Fibroblast of lung (primary cell): ENCODE measurements around the gene HAVCR1. TPM values are rescaled to one million over a fixed set of nuclear protein-coding genes. Genes with fewer than 3 reads are reported as not detected.

Experiments
- DNase-seq, 2 donors: peaks; one replicate each; pipeline versions ENCODE4 v3.0.0 to v3.0.0-alpha.2; 2010; ENCODE audit warnings: low read depth in 2 of 2
- H2AFZ ChIP-seq: 2 replicates; pipeline ENCODE4 v1.5.1; 2012; ENCODE audit warnings: low read length, control low read depth, inconsistent platforms
- H3K27ac ChIP-seq: 2 replicates; pipeline ENCODE4 v1.5.1; 2011; ENCODE audit warnings: low read length, control low read depth; ENCODE audit not compliant: insufficient read depth
- H3K27me3 ChIP-seq: 2 replicates; pipeline ENCODE4 v1.5.1; 2011; ENCODE audit warnings: mild to moderate bottlenecking, low read length; ENCODE audit not compliant: control insufficient read depth, insufficient read depth
- H3K36me3 ChIP-seq: 2 replicates; pipeline ENCODE4 v1.5.1; 2011; ENCODE audit warnings: low read length; ENCODE audit not compliant: control insufficient read depth, insufficient read depth
- H3K4me1 ChIP-seq: 2 replicates; pipeline ENCODE4 v1.5.1; 2011; ENCODE audit warnings: low read length; ENCODE audit not compliant: control insufficient read depth, insufficient read depth; ENCODE audit errors: extremely low read depth
- H3K4me2 ChIP-seq: 2 replicates; pipeline ENCODE4 v1.5.1; 2011; ENCODE audit warnings: low read length, control low read depth; ENCODE audit not compliant: insufficient read depth; ENCODE audit errors: extremely low read depth
- H3K4me3 ChIP-seq, 4 experiments: fragments of 200-600 bp in 1 of 4; sonication (generic) in 1 of 4; replicated peaks in 1 of 4; 2 replicates each; pipeline ENCODE4 v1.5.1; 2011 to 2016; ENCODE audit warnings: low read length in 4 of 4, low read depth in 3 of 4, mild to moderate bottlenecking in 3 of 4, control low read depth in 2 of 4, inconsistent platforms in 1 of 4, mixed read lengths in 1 of 4; ENCODE audit not compliant: insufficient read depth in 1 of 4; ENCODE audit errors: control extremely low read depth in 1 of 4
- H3K79me2 ChIP-seq: 2 replicates; pipeline ENCODE4 v1.5.1; 2012; ENCODE audit warnings: mild to moderate bottlenecking, low read length, inconsistent platforms; ENCODE audit not compliant: control insufficient read depth, insufficient read depth
- H3K9ac ChIP-seq: 2 replicates; pipeline ENCODE4 v1.5.1; 2011; ENCODE audit warnings: mild to moderate bottlenecking, low read length, control low read depth; ENCODE audit not compliant: insufficient read depth
- H3K9me3 ChIP-seq: 2 replicates; pipeline ENCODE4 v1.5.1; 2012; ENCODE audit warnings: low read depth, low read length; ENCODE audit not compliant: control insufficient read depth, insufficient read depth
- H4K20me1 ChIP-seq: 2 replicates; pipeline ENCODE4 v1.5.1; 2011; ENCODE audit warnings: low read length; ENCODE audit not compliant: control insufficient read depth, insufficient read depth; ENCODE audit errors: extremely low read depth
- EZH2 ChIP-seq: IDR thresholded peaks from 2 replicates; pipeline ENCODE4 v1.5.1; 2012; ENCODE audit warnings: low read length, control low read depth, mild to moderate bottlenecking; ENCODE audit errors: missing control alignments
- polyA plus RNA-seq, 2 donors: library from polyadenylated mRNA; depleted of rRNA in 1 of 2; stranded (reverse) in 1 of 2; unstranded in 1 of 2; fragments of >200 nt; gene quantifications; 2 replicates each; pipeline ENCODE4 v1.2.1, GENCODE V29; 2011 to 2012; ENCODE audit warnings: missing spikeins in 1 of 2
- total RNA-seq: library from RNA; depleted of rRNA; stranded (reverse); fragments of >200 nt; gene quantifications from 2 replicates; pipeline ENCODE4 v1.2.1, GENCODE V29; 2014
- TF ChIP-seq, protein P1 (sequence below), 2 donors: IDR thresholded peaks in 1 of 2; conservative IDR thresholded peaks in 1 of 2; 1 replicate in 1 of 2; 2 replicates in 1 of 2; pipeline ENCODE4 v1.5.1; 2011 to 2012; ENCODE audit warnings: low read length in 2 of 2, control low read depth in 1 of 2, inconsistent platforms in 1 of 2, low read depth in 1 of 2, mild to moderate bottlenecking in 1 of 2

The HAVCR1 gene
- total and polyA plus RNA-seq, 2 donors (not counting 1 experiment from before 2014, with no cell fraction given): not detected

GRCh38 chr5:157072508-157072907, 13.6 kb upstream of the HAVCR1 start:
- Histone ChIP-seq H3K9ac (no peak overlapping the region), H2AFZ (no peak overlapping the region), H3K4me3 (no peak overlapping the region), H3K36me3 (no peaks in the 10 kb centered on the region), H3K27me3 (no peaks in the 10 kb centered on the region), H3K9me3 (no peaks in the 10 kb centered on the region), H3K4me1 (no peaks in the 10 kb centered on the region), H3K4me2 (no peak overlapping the region), H4K20me1 (no peaks in the 10 kb centered on the region), H3K79me2 (no peaks in the 10 kb centered on the region), H3K27ac (no peak overlapping the region)
- no peak for DNase-seq
- TF ChIP-seq, protein P1, sequence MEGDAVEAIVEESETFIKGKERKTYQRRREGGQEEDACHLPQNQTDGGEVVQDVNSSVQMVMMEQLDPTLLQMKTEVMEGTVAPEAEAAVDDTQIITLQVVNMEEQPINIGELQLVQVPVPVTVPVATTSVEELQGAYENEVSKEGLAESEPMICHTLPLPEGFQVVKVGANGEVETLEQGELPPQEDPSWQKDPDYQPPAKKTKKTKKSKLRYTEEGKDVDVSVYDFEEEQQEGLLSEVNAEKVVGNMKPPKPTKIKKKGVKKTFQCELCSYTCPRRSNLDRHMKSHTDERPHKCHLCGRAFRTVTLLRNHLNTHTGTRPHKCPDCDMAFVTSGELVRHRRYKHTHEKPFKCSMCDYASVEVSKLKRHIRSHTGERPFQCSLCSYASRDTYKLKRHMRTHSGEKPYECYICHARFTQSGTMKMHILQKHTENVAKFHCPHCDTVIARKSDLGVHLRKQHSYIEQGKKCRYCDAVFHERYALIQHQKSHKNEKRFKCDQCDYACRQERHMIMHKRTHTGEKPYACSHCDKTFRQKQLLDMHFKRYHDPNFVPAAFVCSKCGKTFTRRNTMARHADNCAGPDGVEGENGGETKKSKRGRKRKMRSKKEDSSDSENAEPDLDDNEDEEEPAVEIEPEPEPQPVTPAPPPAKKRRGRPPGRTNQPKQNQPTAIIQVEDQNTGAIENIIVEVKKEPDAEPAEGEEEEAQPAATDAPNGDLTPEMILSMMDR (conservative IDR thresholded peaks at IDR 0.05 in 1 of 2, IDR thresholded peaks at IDR 0.05 in 1 of 2; ENCODE audit: low read depth in 1 of 2, low read length in 2 of 2): no peak
- TF ChIP-seq EZH2: no peak

GRCh38 chr5:157069949-157070348, 11.0 kb upstream of the HAVCR1 start:
- Histone ChIP-seq H3K9ac (no peak overlapping the region), H3K79me2 (no peaks in the 10 kb centered on the region), H3K4me2 (no peak overlapping the region), H3K27ac (no peak overlapping the region), H2AFZ (no peak overlapping the region), H3K4me3 (no peak overlapping the region), H3K27me3 (no peaks in the 10 kb centered on the region), H3K9me3 (no peaks in the 10 kb centered on the region), H3K4me1 (no peaks in the 10 kb centered on the region), H4K20me1 (no peaks in the 10 kb centered on the region), H3K36me3 (no peaks in the 10 kb centered on the region)
- DNase-seq: no peak
- TF ChIP-seq, protein P1 (conservative IDR thresholded peaks at IDR 0.05 in 1 of 2, IDR thresholded peaks at IDR 0.05 in 1 of 2; ENCODE audit: low read depth in 1 of 2, low read length in 2 of 2): no peak
- no peak for TF ChIP-seq EZH2

DNA sequence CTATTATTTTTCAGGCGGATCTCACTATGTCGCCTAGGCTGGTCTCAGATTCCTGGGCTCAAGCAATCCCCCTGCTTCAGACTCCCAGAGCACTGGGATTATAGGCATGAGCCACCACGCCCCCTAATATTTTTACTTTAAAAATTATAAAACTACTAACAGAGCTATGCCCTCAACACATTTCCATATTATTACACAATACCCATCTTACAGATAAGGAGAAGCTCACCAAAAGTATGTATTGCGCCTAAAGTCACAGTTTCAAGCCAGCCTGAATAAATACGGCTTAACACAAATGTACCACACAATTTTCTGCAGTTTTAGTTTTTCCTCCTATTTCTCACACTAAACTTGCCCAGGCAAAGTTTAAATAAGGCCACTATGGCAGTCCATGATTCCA, 9.9 kb upstream of the HAVCR1 start:
- TF ChIP-seq, protein P1 (conservative IDR thresholded peaks at IDR 0.05 in 1 of 2, IDR thresholded peaks at IDR 0.05 in 1 of 2; ENCODE audit: low read depth in 1 of 2, low read length in 2 of 2): no peak
- TF ChIP-seq EZH2: no peak

More for the DNA sequence above, 9.9 kb upstream of the HAVCR1 start:
- no peak for DNase-seq
- Histone ChIP-seq H3K9me3 (no peaks in the 10 kb centered on the region), H3K4me1 (no peaks in the 10 kb centered on the region), H3K79me2 (no peaks in the 10 kb centered on the region), H3K4me2 (no peak overlapping the region), H4K20me1 (no peaks in the 10 kb centered on the region), H3K9ac (no peak overlapping the region), H3K27ac (no peak overlapping the region), H2AFZ (no peak overlapping the region), H3K27me3 (no peaks in the 10 kb centered on the region), H3K36me3 (no peaks in the 10 kb centered on the region), H3K4me3 (no peak overlapping the region)
